Ishikawa (cell line): Measurements from ENCODE around the gene UBE2I.

Source experiments
- CREB1 ChIP-seq: IDR thresholded peaks from 2 replicates; pipeline ENCODE4 v1.6.1; 2012; ENCODE audit warnings: low read depth
- EGR1 ChIP-seq: IDR thresholded peaks from 2 replicates; pipeline ENCODE4 v1.6.1; 2012
- MAX ChIP-seq: IDR thresholded peaks from 2 replicates; pipeline ENCODE4 v1.6.1; 2012
- NFIC ChIP-seq: IDR thresholded peaks from 2 replicates; pipeline ENCODE4 v1.6.1; 2012
- RAD21 ChIP-seq: IDR thresholded peaks from 2 replicates; pipeline ENCODE4 v1.6.1; 2012; ENCODE audit warnings: low read depth
- TAF1 ChIP-seq: IDR thresholded peaks from 2 replicates; pipeline ENCODE4 v1.6.1; 2012; ENCODE audit warnings: low read depth, mild to moderate bottlenecking
- YY1 ChIP-seq: IDR thresholded peaks from 2 replicates; pipeline ENCODE4 v1.6.1; 2012; ENCODE audit warnings: low read depth
- ZBTB7A ChIP-seq: IDR thresholded peaks from 2 replicates; pipeline ENCODE4 v1.6.1; 2012; ENCODE audit warnings: low read depth

- no peak for TF ChIP-seq EGR1
- TF ChIP-seq CREB1, result no peak
- TF ChIP-seq YY1, result no peak
- no peak for TF ChIP-seq MAX
- TF ChIP-seq ZBTB7A, result no peak
- no peak for TF ChIP-seq RAD21
- no peak for TF ChIP-seq TAF1
- no peak for TF ChIP-seq NFIC
Observed at GRCh38 chr16:1260101-1260680, 49.2 kb upstream of the UBE2I start.
